Mammary epithelial cell (primary cell): ENCODE measurements around the gene ABI3BP.

Experiments used
- CTCF ChIP-seq, 2 donors: IDR thresholded peaks in 1 of 2; conservative IDR thresholded peaks in 1 of 2; 2 replicates each; pipeline ENCODE4 v1.5.1; 2011 to 2012; ENCODE audit warnings: inconsistent platforms in 2 of 2, low read length in 2 of 2, mild to moderate bottlenecking in 2 of 2, control low read depth in 1 of 2, low read depth in 1 of 2; ENCODE audit not compliant: insufficient read depth in 1 of 2; ENCODE audit errors: extremely low read depth in 1 of 2
- EZH2 ChIP-seq: IDR thresholded peaks from 2 replicates; pipeline ENCODE4 v1.6.1; 2012; ENCODE audit warnings: low read length, inconsistent platforms, borderline replicate concordance

- TF ChIP-seq CTCF (conservative IDR thresholded peaks at IDR 0.05 in 1 of 2, IDR thresholded peaks at IDR 0.05 in 1 of 2; ENCODE audit: extremely low read depth in 1 of 2, insufficient read depth in 1 of 2, low read depth in 1 of 2, low read length in 2 of 2): no peak
- TF ChIP-seq EZH2: no peak
Measured at GRCh38 chr3:100880072-100880471, 113.1 kb downstream of the ABI3BP start.
